ENCODE measurements around the gene OR52E1.

DNA sequence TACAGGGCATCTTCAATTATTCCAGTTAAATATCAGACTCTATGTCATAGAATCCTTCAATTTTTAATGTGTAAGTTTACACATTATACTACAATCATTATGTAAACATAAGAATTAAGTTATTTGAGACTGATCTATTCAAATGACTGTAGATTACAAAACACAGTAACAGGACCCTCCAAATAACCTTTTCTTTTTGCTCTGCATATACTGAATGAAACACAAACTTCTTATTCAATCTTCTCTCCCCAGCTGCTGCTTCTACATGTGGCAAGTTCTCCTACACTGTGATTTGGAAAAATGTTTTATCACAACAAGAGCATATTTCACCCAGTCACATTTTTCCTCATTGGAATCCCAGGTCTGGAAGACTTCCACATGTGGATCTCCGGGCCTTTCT lies 23.1 kb upstream of the OR52E1 start, which contains the start of gene OR52J3:
- TF ChIP-seq, protein P1, sequence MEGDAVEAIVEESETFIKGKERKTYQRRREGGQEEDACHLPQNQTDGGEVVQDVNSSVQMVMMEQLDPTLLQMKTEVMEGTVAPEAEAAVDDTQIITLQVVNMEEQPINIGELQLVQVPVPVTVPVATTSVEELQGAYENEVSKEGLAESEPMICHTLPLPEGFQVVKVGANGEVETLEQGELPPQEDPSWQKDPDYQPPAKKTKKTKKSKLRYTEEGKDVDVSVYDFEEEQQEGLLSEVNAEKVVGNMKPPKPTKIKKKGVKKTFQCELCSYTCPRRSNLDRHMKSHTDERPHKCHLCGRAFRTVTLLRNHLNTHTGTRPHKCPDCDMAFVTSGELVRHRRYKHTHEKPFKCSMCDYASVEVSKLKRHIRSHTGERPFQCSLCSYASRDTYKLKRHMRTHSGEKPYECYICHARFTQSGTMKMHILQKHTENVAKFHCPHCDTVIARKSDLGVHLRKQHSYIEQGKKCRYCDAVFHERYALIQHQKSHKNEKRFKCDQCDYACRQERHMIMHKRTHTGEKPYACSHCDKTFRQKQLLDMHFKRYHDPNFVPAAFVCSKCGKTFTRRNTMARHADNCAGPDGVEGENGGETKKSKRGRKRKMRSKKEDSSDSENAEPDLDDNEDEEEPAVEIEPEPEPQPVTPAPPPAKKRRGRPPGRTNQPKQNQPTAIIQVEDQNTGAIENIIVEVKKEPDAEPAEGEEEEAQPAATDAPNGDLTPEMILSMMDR (IDR thresholded peaks at IDR 0.05): no peak
- TF ChIP-seq EP300 (IDR thresholded peaks at IDR 0.05; ENCODE audit: low read depth): no peak

Data from transverse colon (tissue), 3 donors.